MM.1S (cell line): ENCODE measurements around the gene PPP1R15A.
"Not testable (repeated sequence)": the region's sequence is repeated elsewhere in the genome, so short reads cannot be mapped to it uniquely, and the experiment has no call there.

ENCODE experiments used
- DNase-seq: peaks from one replicate; pipeline ENCODE4 v3.0.0-alpha.2; 2015
- H2AFZ ChIP-seq: fragments of 300-600 bp; sonication (generic); 2 replicates; pipeline ENCODE4 v1.6.0; 2016; ENCODE audit warnings: antibody characterized with exemption, low read length
- H3F3A ChIP-seq: fragments of 300-600 bp; sonication (generic); 2 replicates; pipeline ENCODE4 v1.6.1; 2016; ENCODE audit warnings: mild to moderate bottlenecking, antibody characterized with exemption, low read length, moderate library complexity, mixed read lengths; ENCODE audit not compliant: insufficient read depth
- H3K27ac ChIP-seq: fragments of 300-600 bp; sonication (generic); 2 replicates; pipeline ENCODE4 v1.5.1; 2016; ENCODE audit warnings: mild to moderate bottlenecking, low read length
- H3K27me3 ChIP-seq: fragments of 300-600 bp; sonication (generic); replicated peaks from 2 replicates; pipeline ENCODE4 v1.6.0; 2016; ENCODE audit warnings: low read length; ENCODE audit not compliant: insufficient read depth
- H3K36me3 ChIP-seq: fragments of 300-600 bp; sonication (generic); replicated peaks from 2 replicates; pipeline ENCODE4 v1.6.1; 2016; ENCODE audit warnings: mild to moderate bottlenecking, low read length, mixed read lengths; ENCODE audit not compliant: insufficient read depth
- H3K4me1 ChIP-seq: fragments of 300-600 bp; sonication (generic); 2 replicates; pipeline ENCODE4 v1.6.1; 2016; ENCODE audit warnings: low read length, mixed read lengths
- H3K4me2 ChIP-seq: fragments of 300-600 bp; sonication (generic); 2 replicates; pipeline ENCODE4 v1.6.0; 2016; ENCODE audit warnings: low read depth, low read length
- H3K4me3 ChIP-seq: fragments of 300-600 bp; sonication (generic); 2 replicates; pipeline ENCODE4 v1.5.1; 2016; ENCODE audit warnings: low read length, mixed read lengths
- H3K79me2 ChIP-seq: fragments of 300-600 bp; sonication (generic); 2 replicates; pipeline ENCODE4 v1.6.1; 2016; ENCODE audit warnings: mixed run types, low read length, mixed read lengths
- H3K9ac ChIP-seq: fragments of 300-600 bp; sonication (generic); 2 replicates; pipeline ENCODE4 v1.6.1; 2016; ENCODE audit warnings: low read length, mixed read lengths
- H3K9me2 ChIP-seq: fragments of 300-600 bp; sonication (generic); replicated peaks from 2 replicates; pipeline ENCODE4 v1.6.1; 2016; ENCODE audit warnings: mild to moderate bottlenecking, low read length, mixed read lengths; ENCODE audit not compliant: insufficient read depth
- H3K9me3 ChIP-seq: fragments of 300-600 bp; sonication (generic); replicated peaks from 2 replicates; pipeline ENCODE4 v1.6.1; 2016; ENCODE audit warnings: mild to moderate bottlenecking, low read length, mixed read lengths; ENCODE audit not compliant: insufficient read depth
- H4K20me1 ChIP-seq: fragments of 300-600 bp; sonication (generic); 2 replicates; pipeline ENCODE4 v1.6.1; 2016; ENCODE audit warnings: mild to moderate bottlenecking, low read length, moderate library complexity, mixed read lengths; ENCODE audit not compliant: insufficient read depth
- EZH2 ChIP-seq: fragments of 300-600 bp; sonication (generic); optimal IDR thresholded peaks from 2 replicates; pipeline ENCODE3; 2017; ENCODE audit warnings: low read depth, mild to moderate bottlenecking, antibody characterized with exemption, low read length, mixed read lengths
- EZH2phosphoT487 ChIP-seq: fragments of 300-600 bp; sonication (generic); IDR thresholded peaks from 2 replicates; pipeline ENCODE4 v1.6.1; 2018; ENCODE audit warnings: antibody characterized with exemption, low read length
- TF ChIP-seq, protein P1 (sequence below): fragments of 300-600 bp; sonication (generic); IDR thresholded peaks from 2 replicates; pipeline ENCODE4 v1.5.1; 2016; ENCODE audit warnings: antibody characterized with exemption, low read length, mixed read lengths

The PPP1R15A gene

DNA sequence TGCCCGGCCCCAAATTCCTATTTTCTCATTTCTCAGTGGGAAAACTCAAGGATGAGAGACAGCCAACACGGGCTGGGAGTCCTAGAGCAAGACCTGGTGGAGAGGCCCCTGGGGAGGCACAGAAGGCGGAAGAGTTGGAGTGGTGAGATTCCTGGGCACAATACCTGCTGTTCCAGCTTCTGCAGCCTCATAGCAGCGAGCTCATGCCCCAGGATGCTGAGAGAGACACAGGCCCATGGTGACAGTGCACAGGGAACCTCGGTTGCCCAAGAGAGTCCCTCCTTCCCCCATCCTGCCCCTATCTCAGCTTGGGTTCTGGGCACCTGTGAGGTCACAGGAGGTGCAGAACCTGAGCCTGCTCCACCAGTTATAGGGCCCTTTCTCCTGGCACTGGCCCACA is 25.0 kb downstream of the PPP1R15A start:
- peaks cover 7% of the 10 kb centered on the region for H3F3A ChIP-seq
- no peak overlapping the region for H3K27ac ChIP-seq
- no peak for TF ChIP-seq EZH2
- TF ChIP-seq, protein P1, sequence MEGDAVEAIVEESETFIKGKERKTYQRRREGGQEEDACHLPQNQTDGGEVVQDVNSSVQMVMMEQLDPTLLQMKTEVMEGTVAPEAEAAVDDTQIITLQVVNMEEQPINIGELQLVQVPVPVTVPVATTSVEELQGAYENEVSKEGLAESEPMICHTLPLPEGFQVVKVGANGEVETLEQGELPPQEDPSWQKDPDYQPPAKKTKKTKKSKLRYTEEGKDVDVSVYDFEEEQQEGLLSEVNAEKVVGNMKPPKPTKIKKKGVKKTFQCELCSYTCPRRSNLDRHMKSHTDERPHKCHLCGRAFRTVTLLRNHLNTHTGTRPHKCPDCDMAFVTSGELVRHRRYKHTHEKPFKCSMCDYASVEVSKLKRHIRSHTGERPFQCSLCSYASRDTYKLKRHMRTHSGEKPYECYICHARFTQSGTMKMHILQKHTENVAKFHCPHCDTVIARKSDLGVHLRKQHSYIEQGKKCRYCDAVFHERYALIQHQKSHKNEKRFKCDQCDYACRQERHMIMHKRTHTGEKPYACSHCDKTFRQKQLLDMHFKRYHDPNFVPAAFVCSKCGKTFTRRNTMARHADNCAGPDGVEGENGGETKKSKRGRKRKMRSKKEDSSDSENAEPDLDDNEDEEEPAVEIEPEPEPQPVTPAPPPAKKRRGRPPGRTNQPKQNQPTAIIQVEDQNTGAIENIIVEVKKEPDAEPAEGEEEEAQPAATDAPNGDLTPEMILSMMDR = no peak
- TF ChIP-seq EZH2phosphoT487 = no peak
- H3K36me3 ChIP-seq = no peaks in the 10 kb centered on the region
- H3K4me2 ChIP-seq = no peak overlapping the region
- no peaks in the 10 kb centered on the region for H4K20me1 ChIP-seq
- H3K27me3 ChIP-seq = no peaks in the 10 kb centered on the region
- no peaks in the 10 kb centered on the region for H3K9me2 ChIP-seq
- DNase-seq = no peak
- H2AFZ ChIP-seq = no peak overlapping the region
- peaks cover 2% of the 10 kb centered on the region for H3K4me1 ChIP-seq
- H3K4me3 ChIP-seq = no peak overlapping the region
- H3K9ac ChIP-seq = no peak overlapping the region
- no peaks in the 10 kb centered on the region for H3K9me3 ChIP-seq
- peaks cover 19% of the 10 kb centered on the region for H3K79me2 ChIP-seq

DNA sequence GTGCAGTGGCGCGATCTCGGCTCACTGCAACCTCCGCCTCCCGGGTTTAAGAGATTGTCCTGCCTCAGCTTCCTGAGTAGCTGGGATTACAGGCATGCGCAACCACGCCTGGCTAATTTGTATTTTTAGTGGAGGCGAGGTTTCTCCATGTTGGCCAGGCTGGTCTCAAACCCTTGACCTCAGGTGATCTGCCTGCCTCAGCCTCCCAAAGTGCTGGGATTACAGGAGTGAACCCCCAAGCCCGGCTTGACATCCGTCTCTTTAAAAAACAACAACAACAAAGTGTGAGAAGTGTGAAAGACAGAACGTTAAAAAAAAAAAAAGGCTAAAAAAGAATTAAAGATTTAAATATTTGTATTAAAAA is 27.1 kb downstream of the PPP1R15A start:
- not testable (repeated sequence) for H3K4me1 ChIP-seq, H3K9ac ChIP-seq, DNase-seq, H3K36me3 ChIP-seq, H4K20me1 ChIP-seq, H3K27me3 ChIP-seq, H3K9me3 ChIP-seq, H3F3A ChIP-seq, H3K9me2 ChIP-seq
- H2AFZ ChIP-seq = 0 out of 2 replicates have a peak overlapping the region, but pooled peaks have one; percentile 14
- peaks cover 24% of the 10 kb centered on the region for H3K79me2 ChIP-seq
- H3K27ac ChIP-seq = peak overlapping the region; percentile 56; the same call in 1 of the 2 replicates
- peak overlapping the region; percentile 86; the same call in 1 of the 2 replicates for H3K4me2 ChIP-seq
- peak overlapping the region; percentile 85; the same call in 1 of the 2 replicates for H3K4me3 ChIP-seq

DNA sequence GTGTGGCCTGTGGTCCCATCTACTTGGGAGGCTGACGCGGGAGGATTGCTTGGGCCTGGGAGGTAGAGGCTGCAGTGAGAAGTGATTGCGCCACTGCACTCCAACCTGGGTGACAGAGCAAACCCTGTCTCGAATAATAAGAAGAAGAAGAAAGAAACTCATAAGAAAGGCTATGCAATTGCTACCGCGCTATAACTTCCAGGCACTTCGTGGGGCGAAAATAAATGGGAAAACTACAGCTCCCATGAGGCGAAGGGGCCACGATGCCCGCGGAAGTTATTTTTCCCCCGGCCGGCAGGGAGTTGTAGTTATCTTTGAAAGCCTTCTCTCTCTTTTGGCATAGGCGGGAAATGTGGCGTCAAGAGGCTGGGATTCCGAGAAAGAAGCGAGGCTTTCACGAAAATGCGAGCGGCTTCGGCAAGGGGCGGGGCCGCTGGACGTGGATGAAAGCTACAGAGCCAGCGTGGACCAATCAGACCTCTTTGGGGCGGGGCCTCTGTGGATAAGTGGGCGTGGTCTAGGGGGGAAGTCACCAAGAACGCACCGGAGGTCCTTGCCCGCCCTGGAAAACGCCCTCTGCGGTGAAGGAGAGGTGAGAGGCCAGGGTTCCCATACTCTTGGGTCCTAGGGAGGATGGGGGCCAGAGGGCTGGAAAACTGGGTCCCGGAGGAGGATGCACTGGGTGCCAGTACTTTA is 27.7 kb downstream of the PPP1R15A start, which contains the start of gene NUCB1:
TSS of gene NUCB1 (plus strand) at position 532 of the 696 bp plus-strand sequence. CDS start 485 bp downstream, outside the sequence.
- Histone ChIP-seq H3F3A (peaks cover 7% of the 10 kb centered on the region), H3K9ac (peak within 1 kb of the TSS; percentile 73), H3K36me3 (no peaks in the 10 kb centered on the region), H2AFZ (peak within 1 kb of the TSS; percentile 38), H3K9me2 (no peaks in the 10 kb centered on the region), H3K9me3 (no peaks in the 10 kb centered on the region), H3K27me3 (no peaks in the 10 kb centered on the region), H3K4me3 (peak within 1 kb of the TSS; percentile 85), H3K4me1 (no peaks in the 10 kb centered on the region), H3K4me2 (peak within 1 kb of the TSS; percentile 86), H4K20me1 (no peaks in the 10 kb centered on the region), H3K27ac (peak within 1 kb of the TSS; percentile 56; the same call in 1 of the 2 replicates), H3K79me2 (peaks cover 24% of the 10 kb centered on the region)
- DNase-seq = peak; percentile 99
- TF ChIP-seq EZH2phosphoT487 = no peak
- TF ChIP-seq, protein P1 = peak; percentile 9; the same call in 1 of the 2 replicates
- TF ChIP-seq EZH2 = no peak
